HUES6 (cell line): ENCODE measurements around the gene KIRREL3.

Experiments
- H3K27ac ChIP-seq: 2 replicates; pipeline ENCODE4 v1.7.0; 2013; ENCODE audit warnings: low read depth, mild to moderate bottlenecking, low read length, inconsistent platforms
- H3K27me3 ChIP-seq: 2 replicates; pipeline ENCODE4 v1.6.1; 2013; ENCODE audit warnings: low read length; ENCODE audit not compliant: control insufficient read depth, insufficient read depth
- H3K36me3 ChIP-seq: 2 replicates; pipeline ENCODE4 v1.6.1; 2013; ENCODE audit warnings: low read length; ENCODE audit not compliant: control insufficient read depth, insufficient read depth
- H3K4me1 ChIP-seq: 2 replicates; pipeline ENCODE4 v1.6.1; 2013; ENCODE audit warnings: low read length; ENCODE audit not compliant: control insufficient read depth, insufficient read depth
- H3K4me3 ChIP-seq: 2 replicates; pipeline ENCODE4 v1.5.1; 2013; ENCODE audit warnings: low read depth, low read length
- H3K9ac ChIP-seq: one replicate; pipeline ENCODE4 v1.6.1; 2013; ENCODE audit warnings: mild to moderate bottlenecking, low read length
- H3K9me3 ChIP-seq: 2 replicates; pipeline ENCODE4 v1.6.1; 2013; ENCODE audit warnings: low read depth, low read length; ENCODE audit not compliant: control insufficient read depth, insufficient read depth

Gene KIRREL3

DNA sequence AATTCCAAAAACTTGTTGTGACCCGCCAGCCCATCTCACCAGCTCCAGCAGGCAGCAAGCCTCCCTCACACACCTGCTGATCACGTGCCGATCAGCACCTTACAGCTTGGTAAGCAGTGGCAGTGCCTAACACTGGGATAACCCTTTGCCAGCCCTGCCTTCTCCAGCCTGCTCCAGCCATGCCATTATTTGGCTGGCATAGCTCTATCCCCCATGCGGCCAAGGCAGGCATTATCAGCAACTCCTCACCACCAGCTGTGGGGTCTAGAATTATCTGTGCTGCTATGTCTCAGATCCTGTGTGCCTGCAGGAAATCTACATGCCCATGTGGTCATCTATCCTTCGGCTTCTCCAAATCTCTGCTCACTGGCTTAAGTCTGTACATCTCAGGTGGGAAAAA, 430.1 kb downstream of the KIRREL3 start:
- no peak overlapping the region for H3K9ac ChIP-seq
- no peaks in the 10 kb centered on the region for H3K36me3 ChIP-seq
- no peak overlapping the region for H3K4me3 ChIP-seq
- no peak overlapping the region for H3K27ac ChIP-seq
- 0 out of 2 replicates have a peak, but pooled peaks cover 2% of the 10 kb centered on the region for H3K27me3 ChIP-seq
- no peaks in the 10 kb centered on the region for H3K9me3 ChIP-seq
- no peaks in the 10 kb centered on the region for H3K4me1 ChIP-seq

DNA sequence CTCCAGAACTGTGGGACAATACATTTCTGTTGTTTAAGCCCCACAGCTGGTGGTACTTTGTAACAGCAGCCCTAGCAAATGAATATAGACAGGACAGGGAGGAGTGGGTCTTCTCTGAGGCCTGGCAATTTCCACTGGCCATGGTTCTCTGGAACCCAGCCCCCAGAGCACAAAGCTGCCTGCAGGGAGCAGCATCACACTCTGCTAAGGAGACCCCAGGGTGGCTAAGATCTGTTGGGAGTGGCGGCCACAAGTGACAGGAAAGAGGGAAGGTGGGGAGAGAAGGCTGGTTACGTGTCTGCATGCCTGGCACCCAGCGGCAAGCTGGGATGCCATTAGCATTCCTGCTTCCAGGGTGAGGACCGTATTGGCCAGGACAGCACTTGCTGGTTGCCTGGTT, 433.2 kb downstream of the KIRREL3 start:
- Histone ChIP-seq H3K27me3 (peaks cover 7% of the 10 kb centered on the region; the same call in 1 of the 2 replicates), H3K27ac (no peak overlapping the region), H3K9me3 (no peaks in the 10 kb centered on the region), H3K36me3 (no peaks in the 10 kb centered on the region), H3K4me1 (peaks cover 14% of the 10 kb centered on the region), H3K9ac (no peak overlapping the region), H3K4me3 (no peak overlapping the region)

DNA sequence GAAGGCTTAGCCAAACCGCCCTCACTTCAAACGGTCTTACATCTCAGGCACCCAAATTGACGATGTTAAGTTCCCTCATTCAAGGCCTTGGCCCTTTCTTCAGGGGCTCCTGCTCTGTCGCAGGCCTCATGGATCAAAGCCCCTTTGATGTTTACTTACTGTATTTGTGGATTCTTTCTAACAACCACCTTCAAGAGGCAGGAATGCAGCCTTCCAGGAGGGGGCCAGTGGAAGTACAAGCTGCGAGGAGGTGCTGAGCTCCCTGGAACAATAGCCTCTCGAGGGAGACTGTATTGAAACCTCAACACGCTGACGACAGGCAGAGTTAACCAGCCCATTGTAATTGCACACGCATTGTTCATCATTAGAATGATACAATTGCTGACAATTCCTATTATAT, 436.0 kb downstream of the KIRREL3 start:
- peaks cover 14% of the 10 kb centered on the region for H3K4me1 ChIP-seq
- H3K36me3 ChIP-seq: no peaks in the 10 kb centered on the region
- no peak overlapping the region for H3K27ac ChIP-seq
- peaks cover 4% of the 10 kb centered on the region; the same call in 1 of the 2 replicates for H3K27me3 ChIP-seq
- no peaks in the 10 kb centered on the region for H3K9me3 ChIP-seq
- H3K4me3 ChIP-seq: no peak overlapping the region
- H3K9ac ChIP-seq: peak overlapping the region; percentile 3

DNA sequence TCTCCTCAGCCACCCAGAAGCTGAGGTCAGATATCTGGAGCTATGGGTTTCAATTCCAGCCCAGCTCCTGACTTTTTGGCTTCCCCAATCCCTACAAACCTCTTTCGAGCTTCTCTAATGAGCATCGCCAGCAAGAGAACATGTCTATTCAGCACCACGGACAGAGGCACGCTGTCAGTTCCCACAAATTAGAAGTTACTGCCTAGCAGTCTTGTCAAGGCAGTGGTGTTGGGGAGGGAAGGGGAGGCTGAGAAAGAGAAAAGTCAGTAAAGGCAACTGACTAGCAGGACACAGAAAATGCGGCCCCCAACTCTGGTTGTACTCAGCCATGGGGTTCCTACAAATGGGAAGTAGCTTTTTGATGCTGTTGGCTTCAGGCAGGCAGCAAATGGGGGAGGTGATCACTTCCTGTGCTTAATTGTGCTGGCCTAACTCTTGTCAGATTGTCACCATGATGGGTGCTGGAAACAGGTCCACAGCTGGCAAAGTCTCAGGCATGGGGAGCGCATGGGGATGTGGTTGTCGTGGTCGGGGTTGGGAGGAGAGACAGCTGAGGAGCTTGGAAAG, 439.2 kb downstream of the KIRREL3 start:
- H3K27ac ChIP-seq: no peak overlapping the region
- no peaks in the 10 kb centered on the region for H3K9me3 ChIP-seq
- peaks cover 14% of the 10 kb centered on the region for H3K4me1 ChIP-seq
- H3K9ac ChIP-seq: no peak overlapping the region
- H3K27me3 ChIP-seq: peaks cover 4% of the 10 kb centered on the region; the same call in 1 of the 2 replicates
- H3K36me3 ChIP-seq: no peaks in the 10 kb centered on the region
- H3K4me3 ChIP-seq: no peak overlapping the region

DNA sequence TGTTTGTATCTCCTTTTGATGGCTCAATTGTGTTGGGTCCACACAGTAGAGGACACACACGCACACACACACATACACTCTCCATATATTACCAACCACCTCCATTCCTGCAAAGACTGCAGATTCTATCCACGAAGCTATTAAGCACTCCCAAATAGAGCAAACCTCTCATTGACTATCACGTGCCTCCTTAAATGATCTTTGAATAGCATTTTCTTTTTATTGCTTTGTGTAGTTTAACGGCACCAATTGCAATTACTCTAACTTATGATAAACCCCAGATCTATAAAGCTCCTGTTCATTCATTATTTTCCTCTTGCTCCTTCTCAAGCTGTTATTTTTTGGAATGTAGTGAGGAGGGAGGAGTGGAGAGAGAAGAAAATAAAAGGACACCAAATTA, 440.3 kb downstream of the KIRREL3 start:
- H3K9ac ChIP-seq: no peak overlapping the region
- no peaks in the 10 kb centered on the region for H3K9me3 ChIP-seq
- H3K4me3 ChIP-seq: no peak overlapping the region
- H3K36me3 ChIP-seq: no peaks in the 10 kb centered on the region
- H3K27me3 ChIP-seq: peaks cover 4% of the 10 kb centered on the region; the same call in 1 of the 2 replicates
- H3K27ac ChIP-seq: no peak overlapping the region
- H3K4me1 ChIP-seq: peaks cover 14% of the 10 kb centered on the region

DNA sequence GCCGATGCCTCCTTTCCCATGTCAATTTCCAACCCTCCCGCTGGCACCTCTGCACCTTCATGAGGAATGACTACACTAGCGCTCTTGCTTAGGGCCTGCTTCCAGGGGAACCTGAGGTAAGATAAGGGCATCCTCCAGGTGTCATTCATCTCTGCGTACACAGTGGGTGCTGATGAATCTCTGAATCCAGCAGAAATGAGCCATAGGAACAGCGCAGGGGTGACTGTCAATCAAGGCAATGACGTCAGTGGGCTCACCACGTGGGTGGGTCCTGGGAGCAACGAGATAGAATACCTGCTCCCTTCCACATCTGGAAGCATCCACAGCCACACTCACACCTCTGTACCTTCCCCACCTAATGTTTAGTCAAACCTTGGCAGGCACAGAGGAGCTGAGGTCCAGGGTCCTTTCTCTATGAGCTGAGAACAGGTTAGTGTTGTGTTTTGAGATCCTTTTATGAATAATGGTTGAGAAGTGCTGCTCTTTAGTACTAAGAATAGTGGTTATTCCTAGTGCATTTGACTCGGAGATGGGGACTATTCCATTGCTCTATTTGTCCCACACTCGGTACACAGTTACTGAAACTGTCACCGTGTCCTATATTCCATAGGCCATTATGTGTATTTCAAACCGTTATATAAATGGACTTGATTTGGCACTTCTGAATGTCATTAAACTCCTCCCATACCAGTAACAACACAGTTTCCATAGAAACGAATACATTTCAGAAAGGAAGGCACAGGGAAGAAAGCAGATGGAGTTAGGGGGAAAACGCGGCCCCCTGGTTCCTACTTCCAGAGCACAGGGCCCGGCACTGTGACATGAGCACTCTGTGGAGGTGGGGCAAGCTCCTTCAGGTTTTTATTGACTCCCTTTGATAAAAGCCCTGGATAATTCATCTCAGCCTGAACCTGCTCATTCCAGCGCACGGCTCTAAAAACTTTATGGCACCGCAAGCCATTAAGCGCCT, 451.7 kb downstream of the KIRREL3 start:
- Histone ChIP-seq H3K27me3 (no peaks in the 10 kb centered on the region), H3K9ac (no peak overlapping the region), H3K9me3 (no peaks in the 10 kb centered on the region), H3K27ac (no peak overlapping the region), H3K4me3 (no peak overlapping the region), H3K4me1 (peaks cover 14% of the 10 kb centered on the region), H3K36me3 (no peaks in the 10 kb centered on the region)

DNA sequence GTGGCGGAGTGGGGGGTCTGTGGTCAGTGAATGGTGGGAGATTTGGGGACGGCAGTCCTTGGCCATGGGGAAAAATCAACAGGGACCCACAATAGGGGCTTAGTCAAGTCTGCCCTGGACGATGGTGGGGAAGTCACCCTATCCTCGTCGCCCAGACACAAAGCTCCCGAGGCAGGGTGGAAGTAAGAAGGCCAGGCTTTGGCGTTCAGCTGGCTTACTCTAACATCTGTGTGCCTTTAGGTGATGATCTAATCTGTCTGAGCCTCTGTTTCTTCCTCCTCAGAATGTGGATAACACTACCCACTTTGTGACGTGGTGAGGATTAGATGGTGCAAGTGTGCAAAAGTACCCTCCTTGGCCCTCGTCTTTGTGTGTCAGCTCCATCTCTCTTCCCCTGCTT, 452.9 kb downstream of the KIRREL3 start:
- H3K36me3 ChIP-seq: no peaks in the 10 kb centered on the region
- no peak overlapping the region for H3K4me3 ChIP-seq
- H3K9me3 ChIP-seq: no peaks in the 10 kb centered on the region
- H3K27me3 ChIP-seq: no peaks in the 10 kb centered on the region
- no peak overlapping the region for H3K27ac ChIP-seq
- H3K9ac ChIP-seq: no peak overlapping the region
- H3K4me1 ChIP-seq: peaks cover 26% of the 10 kb centered on the region

DNA sequence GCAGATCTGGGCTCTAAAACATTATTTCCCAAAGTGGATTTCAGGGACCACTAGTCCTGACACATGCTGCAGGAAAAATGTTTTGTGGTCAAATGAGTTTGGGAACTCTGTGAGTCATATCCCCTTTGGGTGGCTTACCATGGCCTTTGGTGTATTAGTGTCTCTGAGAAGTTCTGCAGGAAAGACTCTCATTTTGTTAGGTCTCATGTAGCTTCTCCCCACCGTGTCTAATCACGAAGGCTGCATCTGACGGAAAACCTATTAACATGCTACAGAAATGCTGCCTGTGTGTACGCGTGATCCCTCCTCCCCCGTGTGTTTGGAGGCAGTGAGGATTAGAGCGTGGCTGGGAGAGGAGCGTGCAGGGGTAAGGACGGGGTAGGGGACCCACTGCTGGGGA, 453.4 kb downstream of the KIRREL3 start:
- Histone ChIP-seq H3K4me1 (peaks cover 27% of the 10 kb centered on the region), H3K9ac (no peak overlapping the region), H3K9me3 (no peaks in the 10 kb centered on the region), H3K27me3 (no peaks in the 10 kb centered on the region), H3K27ac (no peak overlapping the region), H3K36me3 (no peaks in the 10 kb centered on the region), H3K4me3 (no peak overlapping the region)

DNA sequence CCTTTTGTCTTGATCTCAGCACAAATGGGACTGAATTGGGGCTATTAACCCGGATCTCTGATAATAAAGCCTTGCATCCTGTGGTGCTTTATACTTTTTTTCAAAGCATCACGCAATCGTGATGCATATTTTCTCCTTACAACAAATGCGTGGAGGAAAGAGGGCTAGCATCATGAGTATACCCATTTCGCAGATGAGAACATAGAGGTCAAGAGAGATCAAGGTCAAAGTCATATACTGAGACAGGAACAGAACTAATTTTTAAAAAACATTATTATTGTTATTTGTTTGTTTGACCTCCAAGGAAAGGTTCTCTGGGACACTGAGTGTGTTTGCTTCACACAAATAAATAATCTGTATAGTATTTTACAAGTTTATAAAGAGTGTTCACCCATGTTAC, 453.9 kb downstream of the KIRREL3 start:
- no peaks in the 10 kb centered on the region for H3K27me3 ChIP-seq
- no peaks in the 10 kb centered on the region for H3K36me3 ChIP-seq
- H3K9ac ChIP-seq: no peak overlapping the region
- H3K9me3 ChIP-seq: no peaks in the 10 kb centered on the region
- H3K4me1 ChIP-seq: peaks cover 27% of the 10 kb centered on the region
- no peak overlapping the region for H3K4me3 ChIP-seq
- H3K27ac ChIP-seq: no peak overlapping the region

DNA sequence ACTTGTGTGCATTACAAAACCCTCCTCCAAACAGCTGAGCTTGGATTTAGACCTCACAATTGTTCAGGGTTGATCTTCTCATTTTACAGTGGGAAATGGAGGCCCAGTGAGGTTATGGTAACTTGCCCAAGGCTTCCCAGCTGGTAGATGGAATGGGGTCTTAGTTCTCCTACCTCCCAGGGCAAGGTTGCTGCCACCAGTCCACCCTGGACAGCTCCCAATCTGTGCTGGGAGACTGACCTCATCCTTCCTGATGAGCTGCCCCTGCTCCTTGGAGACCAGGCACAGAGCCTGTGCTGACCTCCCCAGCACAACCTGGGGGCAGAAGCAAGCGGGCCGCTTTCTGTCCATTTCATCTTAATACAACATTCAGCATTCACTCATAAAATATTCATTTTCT, 454.4 kb downstream of the KIRREL3 start:
- H3K27me3 ChIP-seq: no peaks in the 10 kb centered on the region
- H3K9ac ChIP-seq: no peak overlapping the region
- peaks cover 27% of the 10 kb centered on the region for H3K4me1 ChIP-seq
- no peak overlapping the region for H3K4me3 ChIP-seq
- no peaks in the 10 kb centered on the region for H3K9me3 ChIP-seq
- H3K27ac ChIP-seq: no peak overlapping the region
- H3K36me3 ChIP-seq: no peaks in the 10 kb centered on the region

DNA sequence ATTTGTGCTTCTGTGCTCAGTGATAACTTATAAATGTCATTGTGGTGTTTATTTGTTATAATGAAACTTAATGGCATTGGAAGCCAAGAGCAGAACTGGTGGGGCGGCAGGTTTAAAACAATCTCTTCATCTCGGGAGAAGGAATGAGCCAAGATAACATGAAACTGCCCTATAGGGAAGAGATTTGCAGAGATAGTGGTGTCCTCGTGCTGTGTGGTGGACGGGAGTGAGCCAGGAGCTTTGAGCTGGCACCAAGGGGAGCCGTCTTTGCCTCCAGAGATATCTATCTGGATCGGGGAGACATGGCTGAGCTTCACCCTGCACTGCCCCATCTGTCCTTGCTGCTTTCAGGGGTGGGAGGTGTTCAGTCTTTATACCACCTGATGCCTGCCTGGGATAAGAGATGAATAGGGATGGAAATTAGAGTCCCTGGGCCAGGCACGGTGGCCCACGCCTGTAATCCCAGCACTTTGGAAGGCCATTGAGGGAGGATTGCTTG, 455.5 kb downstream of the KIRREL3 start:
- H3K4me1 ChIP-seq: peaks cover 27% of the 10 kb centered on the region
- H3K4me3 ChIP-seq: no peak overlapping the region
- H3K27me3 ChIP-seq: no peaks in the 10 kb centered on the region
- H3K27ac ChIP-seq: no peak overlapping the region
- no peak overlapping the region for H3K9ac ChIP-seq
- H3K9me3 ChIP-seq: no peaks in the 10 kb centered on the region
- H3K36me3 ChIP-seq: no peaks in the 10 kb centered on the region
